HK-2 (cell line): ENCODE results near the gene NPDC1.

Source experiments
- DNase-seq: peaks from one replicate; pipeline ENCODE4 v3.0.0-alpha.2; 2018; ENCODE audit not compliant: unreplicated experiment

The NPDC1 gene

DNA sequence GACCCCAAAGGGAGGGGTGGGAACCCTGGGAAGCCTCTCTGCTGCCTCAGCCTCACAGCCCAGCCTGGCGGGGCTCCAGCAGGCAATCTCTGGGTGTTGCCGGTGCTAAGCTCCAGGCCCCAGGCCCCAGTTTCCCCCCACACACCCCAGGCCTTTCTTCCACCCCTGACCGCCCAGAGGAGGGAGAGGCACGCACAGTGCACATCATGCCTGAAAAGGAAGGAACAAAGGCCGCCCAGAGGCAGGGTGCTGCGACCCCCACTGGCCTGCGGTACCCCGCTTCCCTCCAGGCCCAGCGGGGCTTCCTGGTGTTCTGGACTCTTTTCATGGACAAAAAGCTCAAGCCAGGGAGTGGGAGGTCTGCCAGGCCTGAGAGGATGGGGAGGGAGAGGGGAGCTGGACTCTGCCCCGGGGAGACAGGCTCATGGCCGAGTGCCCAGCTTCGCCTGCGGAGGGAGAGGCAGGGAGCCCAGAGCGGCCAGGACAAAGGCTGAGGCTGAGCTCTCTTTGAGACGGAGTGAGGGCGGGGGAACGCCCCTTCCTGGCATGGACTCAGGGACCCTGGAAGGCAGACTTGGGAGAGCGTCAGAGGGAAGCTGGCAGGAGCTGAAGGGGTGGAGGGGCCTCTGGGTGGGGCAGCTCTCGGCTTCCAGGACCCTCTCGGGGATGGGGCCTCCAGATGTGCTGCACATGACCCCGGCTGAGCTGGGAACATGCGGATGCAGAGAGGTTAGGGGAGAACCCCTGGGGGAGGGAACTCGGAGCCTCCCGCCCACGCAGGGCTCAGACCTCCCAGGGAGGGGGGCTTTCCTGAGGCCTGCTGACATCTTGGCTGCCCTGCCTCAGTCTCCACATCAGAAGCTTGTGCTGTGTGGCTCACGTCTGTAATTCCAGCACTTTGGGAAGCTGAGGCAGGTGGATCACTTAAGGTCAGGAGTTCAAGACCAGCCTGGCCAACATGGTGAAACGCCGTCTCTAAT lies 9.7 kb upstream of the NPDC1 start:
- DNase-seq: no peak

DNA sequence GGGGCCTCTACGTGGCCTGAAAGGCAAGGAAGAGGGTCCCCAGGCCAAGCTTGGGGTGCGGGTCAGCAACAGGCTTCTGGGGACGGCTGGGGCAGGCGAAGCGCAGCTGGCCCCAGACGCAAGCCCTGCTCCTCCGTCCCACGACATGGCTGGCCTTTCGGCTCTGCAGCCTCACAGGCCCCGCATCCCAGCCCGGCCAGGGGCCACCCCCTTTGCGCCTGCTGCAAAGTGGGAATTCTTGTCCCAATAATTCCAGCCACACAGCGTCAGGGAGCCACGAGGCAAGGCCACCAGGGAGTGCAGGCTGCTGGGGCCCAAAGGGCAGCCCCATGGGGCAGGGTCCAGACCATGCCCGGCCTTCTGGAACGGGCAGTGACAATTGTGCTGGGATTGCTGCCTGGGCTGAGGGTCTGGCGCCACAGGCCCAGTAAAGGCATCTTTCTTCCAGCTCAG lies 9.0 kb upstream of the NPDC1 start:
- DNase-seq: no peak

- no peak for DNase-seq
Measured at GRCh38 chr9:137053944-137054931, 8.3 kb upstream of the NPDC1 start, which contains the start of gene ENTPD2. TSS of gene ENTPD2 (minus strand) at chr9:137054061. CDS start at chr9:137053997, 64 bp downstream.

DNA sequence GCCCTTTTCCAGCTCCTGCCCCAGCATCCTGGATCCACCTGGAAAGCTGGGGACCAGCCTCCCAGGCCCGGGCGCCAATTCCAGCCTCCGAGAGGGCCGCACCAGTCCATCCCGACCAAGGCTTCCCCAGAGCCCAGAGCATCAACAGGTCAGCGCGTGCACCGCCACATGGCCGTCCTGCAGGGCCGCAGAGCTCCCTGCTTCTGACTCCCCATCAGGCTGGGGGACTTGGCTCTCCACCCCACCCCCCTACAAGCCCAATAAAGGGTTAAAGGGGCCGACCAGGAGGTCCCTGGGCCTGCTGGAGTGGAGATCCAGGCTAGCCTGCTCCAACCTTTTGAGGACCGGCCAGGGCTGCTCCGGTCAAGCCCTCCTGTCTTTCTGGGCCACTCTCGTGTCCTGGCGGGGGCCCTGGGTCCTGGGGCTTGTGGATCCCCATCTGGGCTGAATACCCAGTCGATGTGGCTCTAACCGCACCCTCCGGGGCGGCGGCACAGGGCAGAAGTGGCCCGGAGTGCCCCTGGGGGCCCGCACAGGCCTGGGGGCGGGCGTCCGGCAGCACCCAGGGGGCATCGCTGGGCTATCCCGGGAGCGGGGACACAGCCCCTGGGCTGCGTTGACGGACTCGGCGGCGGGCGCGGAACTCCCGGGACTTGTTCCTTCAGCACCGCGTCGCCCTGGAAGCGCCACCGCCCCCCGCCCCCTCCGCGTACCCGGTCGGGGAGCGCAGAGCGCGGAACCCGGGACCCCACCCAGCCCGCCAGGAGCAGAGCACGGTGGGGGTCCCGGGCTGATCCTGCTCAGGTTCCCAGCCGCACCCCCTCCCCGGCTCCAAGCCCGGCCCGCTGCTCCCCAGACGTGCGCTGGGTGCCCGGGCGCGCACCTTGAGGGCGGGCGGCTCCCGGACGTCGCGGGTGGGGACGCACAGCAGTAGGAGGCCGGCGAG lies 7.3 kb upstream of the NPDC1 start:
- DNase-seq: no peak

- no peak for DNase-seq
Measured at GRCh38 chr9:137052293-137052692, 6.3 kb upstream of the NPDC1 start.

DNA sequence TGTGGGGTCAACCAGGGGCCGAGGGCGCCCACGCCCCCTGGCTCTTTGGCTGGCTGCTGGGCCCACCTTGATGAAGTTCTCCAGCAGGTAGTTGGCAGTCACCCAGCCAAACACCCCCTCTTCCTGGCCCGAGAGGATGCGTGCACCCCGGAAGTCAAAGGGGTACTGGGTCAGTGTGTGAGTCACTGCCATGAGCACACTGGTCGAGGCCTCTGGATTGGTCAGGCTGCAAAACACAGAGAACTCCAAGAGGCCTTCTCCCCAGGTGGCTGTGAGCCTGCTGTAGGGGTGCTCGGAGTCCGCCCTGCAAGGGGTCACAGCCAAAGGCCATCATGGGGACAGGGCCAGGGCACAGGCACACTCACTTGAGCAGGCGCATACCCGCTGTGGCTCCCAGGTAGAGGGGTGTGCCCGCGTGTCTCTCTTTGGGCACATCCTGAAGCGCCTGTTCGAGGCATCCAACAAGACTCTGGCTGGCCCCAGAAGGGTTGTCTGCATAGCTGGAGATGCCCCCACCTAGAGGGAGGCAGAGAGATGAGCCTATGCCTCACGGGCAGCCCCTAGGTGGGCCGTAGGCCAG lies 5.3 kb upstream of the NPDC1 start:
- no peak for DNase-seq

DNA sequence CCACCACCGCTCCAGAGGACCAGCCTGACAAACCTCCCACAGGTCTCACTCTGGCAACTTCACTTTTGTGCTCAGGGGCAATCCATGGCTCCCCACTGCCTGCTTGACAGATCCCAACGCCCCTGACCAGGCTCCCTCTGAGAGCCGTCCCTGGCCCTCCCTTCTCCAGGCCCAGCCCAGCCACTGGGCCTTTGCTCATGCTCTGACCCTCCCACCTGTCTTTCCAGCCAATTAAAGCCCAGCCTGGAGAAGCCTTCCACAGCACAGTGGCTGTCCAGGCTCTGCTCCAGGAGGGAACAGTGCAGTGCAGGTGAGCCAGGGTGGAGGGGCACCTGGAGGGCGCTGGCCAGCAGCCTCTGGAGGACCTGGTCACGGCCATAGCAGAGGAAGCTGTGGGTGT lies 4.6 kb upstream of the NPDC1 start:
- no peak for DNase-seq

GRCh38 chr9:137049544-137050449 lies 3.8 kb upstream of the NPDC1 start:
- DNase-seq: peak; percentile 57

- DNase-seq: no peak
Measured at GRCh38 chr9:137048655-137049543, 2.9 kb upstream of the NPDC1 start.

- DNase-seq: peak; percentile 60
Measured at GRCh38 chr9:137045294-137046087, 486 bp downstream of the NPDC1 start.

DNA sequence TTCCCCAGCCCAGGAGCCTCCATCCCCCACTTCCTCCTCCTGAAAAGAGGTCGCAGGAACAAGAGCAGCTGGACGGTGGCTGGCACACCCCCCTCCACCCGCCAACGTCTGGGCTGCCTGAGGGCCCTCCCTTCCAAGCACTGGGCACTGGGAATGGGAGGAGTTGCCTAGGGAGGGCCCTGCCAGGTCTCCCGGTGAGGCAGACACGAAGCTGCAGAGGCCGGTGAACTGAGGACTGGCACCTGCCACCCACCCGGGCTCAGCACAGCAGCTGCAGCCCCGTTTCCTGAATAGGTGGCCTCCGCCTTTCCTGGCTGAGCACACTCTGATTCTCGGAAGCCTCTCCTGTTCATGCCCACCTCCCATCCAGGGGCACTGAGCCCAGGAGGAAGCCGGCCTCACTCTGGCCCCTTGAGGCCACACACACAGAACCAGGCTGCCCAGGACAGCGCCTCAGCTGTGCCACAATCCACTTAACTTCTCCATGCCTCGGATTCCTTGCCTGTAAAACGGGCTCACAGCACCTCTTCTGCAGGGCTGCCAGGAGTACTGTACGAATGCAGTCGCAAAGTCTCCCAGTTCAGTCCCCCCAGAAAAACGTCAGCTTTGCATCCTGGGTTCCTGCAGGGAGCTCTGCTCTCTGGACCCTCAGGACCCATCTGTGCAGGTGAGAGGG lies 1.3 kb downstream of the NPDC1 start:
- peak; percentile 40 for DNase-seq

DNA sequence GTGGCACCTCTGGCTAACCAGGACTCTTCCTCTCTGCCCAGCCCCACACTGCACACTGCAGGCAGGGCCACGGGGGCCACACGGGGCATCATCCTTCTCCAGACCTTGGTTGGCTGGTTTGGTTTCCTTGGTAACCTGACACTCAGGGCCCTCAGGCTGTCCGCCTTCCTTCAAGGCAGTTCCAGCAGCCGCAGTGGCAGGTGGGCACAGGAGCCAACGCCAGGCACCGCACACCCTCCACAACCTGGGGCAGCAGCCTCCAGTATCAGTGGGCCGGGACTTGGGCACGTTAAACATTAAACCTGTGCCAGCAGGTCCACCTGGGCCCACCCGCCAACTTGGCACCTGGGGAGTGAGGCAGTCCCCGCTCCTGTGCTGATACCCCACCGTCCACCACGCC lies 1.9 kb downstream of the NPDC1 start:
- DNase-seq: no peak

DNA sequence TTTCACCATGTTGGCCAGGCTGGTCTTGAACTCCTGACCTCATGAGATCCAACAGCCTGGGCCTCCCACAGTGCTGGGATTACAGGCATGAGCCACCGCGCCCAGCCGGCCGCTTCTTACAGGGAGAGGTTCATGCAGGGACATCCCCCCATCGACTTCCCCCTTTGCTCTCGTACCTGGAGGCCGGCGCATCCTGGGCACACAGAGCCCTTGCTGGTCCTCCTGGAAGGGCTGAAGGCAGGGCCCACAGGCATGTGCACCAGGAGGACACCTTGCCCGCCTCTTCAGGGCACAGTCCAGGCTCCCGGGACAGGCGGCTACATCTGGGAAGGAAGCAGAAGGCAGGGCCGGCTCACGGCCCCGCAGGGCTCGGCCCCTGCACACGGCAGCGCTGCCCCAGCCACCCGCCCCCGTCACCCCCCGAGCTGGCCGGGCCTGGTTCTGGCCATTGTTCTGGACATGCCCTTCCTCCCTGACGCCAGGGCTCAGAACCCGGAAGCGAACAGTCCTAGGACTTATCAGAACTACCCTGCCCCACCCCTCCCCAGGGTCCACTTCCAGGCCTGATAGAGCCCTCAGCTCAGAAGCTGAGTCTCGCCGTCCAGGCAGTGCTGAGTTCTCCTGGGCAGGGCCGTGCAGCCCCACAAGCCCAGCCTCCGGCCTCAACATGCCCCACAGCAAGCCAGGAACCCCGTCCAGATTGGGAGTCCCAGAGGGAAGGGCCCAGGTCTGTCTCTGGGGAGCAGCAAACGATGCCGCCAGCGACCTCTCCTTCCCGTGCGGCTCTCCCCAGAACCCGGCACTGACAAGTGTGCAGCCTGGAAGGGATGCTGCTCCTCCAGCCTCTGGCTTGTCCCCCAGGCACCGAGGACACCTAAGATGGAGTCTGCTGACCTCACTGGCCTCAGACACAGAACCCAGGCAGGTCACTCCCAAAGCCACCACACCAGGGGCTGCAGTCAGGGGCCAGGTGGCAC lies 2.9 kb downstream of the NPDC1 start:
- no peak for DNase-seq

GRCh38 chr9:137041124-137041523 lies 4.9 kb downstream of the NPDC1 start:
- no peak for DNase-seq

GRCh38 chr9:137040568-137040967 lies 5.4 kb downstream of the NPDC1 start:
- no peak for DNase-seq
